Panc1 (cell line): ENCODE data around the gene EEIG1.

ENCODE experiments used
- POLR2AphosphoS5 ChIP-seq: IDR thresholded peaks from 2 replicates; pipeline ENCODE4 v1.6.1; 2012; ENCODE audit warnings: mild to moderate bottlenecking, low read depth, low read length, moderate library complexity
- SIN3A ChIP-seq: IDR thresholded peaks from 2 replicates; pipeline ENCODE4 v1.6.1; 2012; ENCODE audit warnings: low read depth, mild to moderate bottlenecking, low read length, moderate library complexity, borderline replicate concordance; ENCODE audit not compliant: insufficient read depth
- TCF7L2 ChIP-seq: IDR thresholded peaks from 2 replicates; pipeline ENCODE4 v1.6.1; 2011; ENCODE audit warnings: mild to moderate bottlenecking, low read depth, low read length, inconsistent platforms
- TF ChIP-seq, protein P1 (sequence below): fragments of 450-650 bp; IDR thresholded peaks from 2 replicates; pipeline ENCODE4 v1.5.1; 2017; ENCODE audit warnings: mild to moderate bottlenecking

DNA sequence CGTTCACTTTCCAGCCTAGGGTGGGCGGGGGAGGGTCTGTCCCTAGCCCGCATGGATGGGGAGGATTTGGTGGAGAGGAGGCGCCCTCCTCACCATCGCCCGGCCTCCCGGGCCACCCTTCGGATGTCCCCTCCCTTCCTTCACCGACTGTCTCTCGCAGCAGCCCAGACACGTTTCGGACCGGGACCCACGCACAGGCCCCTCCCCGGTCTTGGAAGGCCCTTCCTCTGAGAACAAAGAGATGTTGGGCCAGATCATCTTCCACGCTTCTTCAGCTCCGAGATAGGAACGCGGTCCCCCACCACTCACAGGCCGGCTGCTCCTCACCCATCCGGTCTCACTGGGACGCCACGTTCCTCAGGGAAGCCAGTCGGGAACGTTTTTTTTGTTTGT is 42.5 kb downstream of the EEIG1 start:
- TF ChIP-seq SIN3A (no peak), POLR2AphosphoS5 (peak; percentile 61), TCF7L2 (no peak; the same call in 1 of the 2 replicates)
- TF ChIP-seq, protein P1, sequence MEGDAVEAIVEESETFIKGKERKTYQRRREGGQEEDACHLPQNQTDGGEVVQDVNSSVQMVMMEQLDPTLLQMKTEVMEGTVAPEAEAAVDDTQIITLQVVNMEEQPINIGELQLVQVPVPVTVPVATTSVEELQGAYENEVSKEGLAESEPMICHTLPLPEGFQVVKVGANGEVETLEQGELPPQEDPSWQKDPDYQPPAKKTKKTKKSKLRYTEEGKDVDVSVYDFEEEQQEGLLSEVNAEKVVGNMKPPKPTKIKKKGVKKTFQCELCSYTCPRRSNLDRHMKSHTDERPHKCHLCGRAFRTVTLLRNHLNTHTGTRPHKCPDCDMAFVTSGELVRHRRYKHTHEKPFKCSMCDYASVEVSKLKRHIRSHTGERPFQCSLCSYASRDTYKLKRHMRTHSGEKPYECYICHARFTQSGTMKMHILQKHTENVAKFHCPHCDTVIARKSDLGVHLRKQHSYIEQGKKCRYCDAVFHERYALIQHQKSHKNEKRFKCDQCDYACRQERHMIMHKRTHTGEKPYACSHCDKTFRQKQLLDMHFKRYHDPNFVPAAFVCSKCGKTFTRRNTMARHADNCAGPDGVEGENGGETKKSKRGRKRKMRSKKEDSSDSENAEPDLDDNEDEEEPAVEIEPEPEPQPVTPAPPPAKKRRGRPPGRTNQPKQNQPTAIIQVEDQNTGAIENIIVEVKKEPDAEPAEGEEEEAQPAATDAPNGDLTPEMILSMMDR, result no peak
